Activated CD8-positive, alpha-beta memory T cell treated with anti-CD3 and anti-CD28 coated beads, Interleukin-2, amount 50 U/mL, for 48 hours (primary cell): ENCODE measurements around the gene LRRC1.

Experiments
- DNase-seq: peaks from one replicate; pipeline ENCODE4 v3.0.0-alpha.2; 2020

Gene LRRC1

DNA sequence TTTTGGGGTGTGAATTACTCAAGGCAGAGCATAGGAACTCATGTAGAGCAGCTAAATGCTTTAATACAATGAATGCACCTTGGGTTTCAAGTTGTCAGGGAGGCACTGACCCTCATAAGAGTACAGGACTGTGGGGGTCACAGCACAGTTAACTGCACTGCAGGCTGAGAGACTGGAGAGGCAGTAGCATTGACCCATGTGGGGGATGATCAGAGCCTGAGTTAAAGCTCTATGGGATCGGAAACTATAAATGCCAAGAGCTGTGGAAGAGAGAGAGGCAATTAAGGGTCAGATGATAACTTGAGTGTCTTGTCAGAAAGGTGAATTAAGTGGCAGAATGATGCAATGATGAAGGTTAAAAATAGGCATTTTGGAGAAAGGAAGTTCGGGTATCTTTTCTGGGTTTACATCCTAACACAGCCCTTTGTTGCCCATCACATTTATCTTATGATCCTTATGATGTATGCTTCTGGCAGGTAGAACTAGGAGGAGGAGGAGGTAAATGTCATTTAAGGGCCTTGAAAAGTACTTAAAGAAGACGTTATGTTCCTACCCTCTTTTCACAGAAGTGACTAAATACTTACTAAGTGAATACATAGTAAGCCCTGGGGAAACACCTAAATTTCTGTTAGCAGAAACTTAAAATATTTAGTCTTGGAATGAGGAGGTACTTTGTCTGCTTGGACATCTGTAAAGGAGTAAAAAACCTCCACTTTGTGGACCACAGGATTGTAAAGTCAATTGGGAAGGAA, 24.2 kb downstream of the LRRC1 start:
- DNase-seq: no peak

DNA sequence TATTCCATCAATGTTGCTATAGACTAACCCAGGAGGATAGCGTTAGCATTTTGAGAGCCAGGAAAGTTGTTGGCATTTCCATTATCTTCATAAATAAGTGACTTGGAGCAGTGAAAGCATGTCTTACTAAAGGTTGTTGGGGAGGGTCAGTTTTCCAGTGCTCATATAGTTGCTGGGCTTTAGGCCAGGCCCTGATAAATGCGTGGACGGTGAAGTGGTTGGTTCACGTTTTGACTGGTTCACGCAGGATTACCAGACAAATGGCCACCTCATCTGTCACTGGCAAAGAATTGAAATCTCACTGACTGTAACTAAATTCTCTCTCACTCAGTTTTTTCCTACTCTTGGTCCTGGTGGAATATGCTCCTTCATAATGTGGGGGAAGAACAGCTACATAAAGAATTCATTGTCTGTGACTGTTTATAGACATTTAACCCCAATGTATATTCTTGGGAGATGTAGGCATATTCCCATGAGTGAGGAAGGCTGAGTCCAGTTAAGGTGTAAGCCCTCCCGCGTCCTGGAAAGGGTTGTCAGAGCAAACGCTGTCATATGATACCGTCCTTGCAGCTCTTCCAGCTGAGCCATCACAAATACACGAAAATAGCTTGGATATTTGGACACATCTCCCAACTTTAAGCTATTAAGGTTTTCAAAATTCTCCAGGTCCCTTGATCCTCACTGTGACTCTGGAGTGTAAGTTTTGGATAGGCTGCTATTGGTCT, 27.8 kb downstream of the LRRC1 start:
- no peak for DNase-seq

DNA sequence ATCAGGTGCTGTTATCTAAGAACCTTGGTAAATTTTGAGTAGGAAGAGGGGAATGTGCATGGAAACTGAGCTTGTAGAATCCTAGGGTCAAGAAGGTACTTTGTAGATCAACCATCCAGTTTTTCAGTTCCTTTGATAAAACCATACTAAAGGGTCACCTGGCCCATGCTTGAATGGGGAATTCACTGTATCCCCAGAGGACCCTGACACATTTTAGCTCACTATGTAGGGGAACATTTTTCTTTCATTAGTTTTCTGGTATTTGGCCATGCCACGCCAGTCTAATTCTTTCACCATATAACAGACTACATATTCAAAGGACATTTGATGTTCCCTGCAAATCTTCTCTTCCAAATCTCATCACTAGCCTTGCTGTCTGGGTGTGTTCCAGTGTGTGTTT, 29.9 kb downstream of the LRRC1 start:
- no peak for DNase-seq

DNA sequence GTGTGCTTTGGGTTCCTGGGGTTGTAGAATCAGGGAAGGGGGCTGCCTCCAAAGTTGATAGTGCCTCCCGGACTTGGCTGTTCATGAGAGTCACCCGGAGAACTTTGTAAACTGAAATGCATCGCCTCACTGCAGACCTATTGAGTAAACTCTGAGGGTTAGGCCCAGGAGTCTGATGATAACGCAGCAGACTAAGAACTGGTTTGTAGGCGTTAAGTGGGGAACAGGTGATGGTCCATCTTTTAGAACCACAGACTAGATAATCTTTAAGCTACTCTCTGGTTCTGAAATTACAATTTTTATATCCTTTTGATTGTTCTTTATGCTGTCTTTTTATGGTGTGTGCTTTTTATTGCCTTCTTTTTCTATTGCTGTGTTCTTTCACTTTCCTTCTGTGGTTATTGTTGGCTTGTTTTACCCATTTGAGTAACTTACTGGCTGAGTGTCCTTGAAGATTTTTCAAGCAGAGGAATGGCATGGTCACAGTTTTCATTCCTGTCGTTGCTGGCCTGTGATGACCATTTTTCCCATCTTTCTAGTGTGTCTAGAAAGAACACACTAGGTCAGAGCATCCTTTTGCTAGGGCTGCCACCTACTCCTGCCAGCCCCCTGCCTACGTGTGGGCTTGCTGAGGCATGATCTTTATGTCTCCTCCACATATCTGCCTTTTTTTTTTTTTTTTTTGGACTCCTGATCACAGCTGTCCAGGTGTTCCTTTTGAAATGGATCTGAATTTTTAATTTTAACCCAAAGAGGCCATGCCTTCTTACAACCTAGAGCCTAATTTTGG, 30.9 kb downstream of the LRRC1 start:
- no peak for DNase-seq

DNA sequence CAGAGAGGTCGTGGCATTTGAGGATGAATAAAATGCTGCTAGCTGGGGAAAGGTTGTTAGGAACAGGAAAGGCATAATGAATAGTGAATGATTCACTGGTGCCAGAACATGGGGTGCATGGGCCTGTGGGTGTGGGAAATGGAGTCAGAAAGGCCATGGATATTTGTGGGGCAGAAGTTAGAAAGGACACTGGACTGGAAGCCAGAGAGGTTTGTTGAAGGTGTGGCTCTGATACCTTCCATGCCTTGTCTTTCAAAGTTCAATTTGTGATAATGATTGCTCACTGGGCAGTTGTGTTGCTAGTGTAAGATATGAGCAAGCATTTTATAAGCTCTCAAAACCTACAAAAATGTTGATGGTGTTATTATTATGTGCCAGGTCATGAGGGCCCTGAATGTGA, 32.7 kb downstream of the LRRC1 start:
- DNase-seq: no peak

DNA sequence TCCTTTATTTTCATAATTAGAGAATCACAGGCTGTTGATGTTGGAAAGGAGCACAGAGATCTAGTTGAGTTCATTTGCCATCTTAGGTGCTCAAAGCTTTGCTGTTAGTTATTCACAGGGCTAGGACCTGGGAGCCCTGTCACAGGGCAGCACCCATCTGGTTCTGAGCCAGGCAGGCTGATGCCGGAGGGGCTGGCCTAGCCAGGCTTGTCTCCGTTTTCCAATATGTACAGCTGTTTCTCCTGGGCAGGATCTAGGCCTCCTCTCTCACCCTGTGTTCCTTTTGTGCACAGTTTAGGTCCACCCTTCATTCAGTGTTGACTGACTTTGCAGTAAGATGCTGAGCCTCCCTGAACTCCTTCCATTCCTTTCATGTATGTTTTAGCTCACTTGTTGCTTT, 33.4 kb downstream of the LRRC1 start:
- no peak for DNase-seq

DNA sequence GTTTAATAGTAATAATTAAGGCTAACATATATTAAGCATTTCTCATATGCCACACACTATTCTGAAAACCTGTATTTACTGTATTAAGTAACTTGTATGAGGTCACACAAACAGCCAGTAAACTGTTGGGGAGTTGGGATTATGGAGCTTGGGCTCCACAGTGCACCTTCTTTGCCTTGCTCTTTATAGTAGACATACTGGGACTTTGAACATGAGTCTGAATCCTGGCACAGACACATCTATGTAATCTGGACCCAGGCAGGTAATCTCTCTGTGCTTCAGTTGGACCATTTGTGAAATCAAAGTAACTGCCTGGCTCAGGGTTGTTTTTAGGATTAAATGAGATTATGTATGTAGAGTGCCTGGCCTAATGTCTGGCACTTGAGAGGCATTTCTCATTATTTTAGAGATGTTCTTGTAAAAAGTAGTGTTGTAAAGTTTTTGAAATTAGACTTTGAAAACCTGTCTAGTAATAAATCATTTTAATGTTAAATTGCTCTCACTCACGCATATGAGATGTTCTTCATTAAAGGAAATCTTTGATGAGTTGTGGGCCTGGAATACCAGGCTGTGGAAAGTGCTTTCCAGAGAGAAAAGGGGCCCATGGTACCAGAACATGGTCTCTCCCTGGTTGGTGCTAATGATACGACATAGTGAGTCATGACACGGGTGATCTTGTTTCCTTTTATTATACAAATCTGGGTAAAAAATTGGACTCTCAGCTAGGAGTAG, 34.3 kb downstream of the LRRC1 start:
- DNase-seq: no peak

DNA sequence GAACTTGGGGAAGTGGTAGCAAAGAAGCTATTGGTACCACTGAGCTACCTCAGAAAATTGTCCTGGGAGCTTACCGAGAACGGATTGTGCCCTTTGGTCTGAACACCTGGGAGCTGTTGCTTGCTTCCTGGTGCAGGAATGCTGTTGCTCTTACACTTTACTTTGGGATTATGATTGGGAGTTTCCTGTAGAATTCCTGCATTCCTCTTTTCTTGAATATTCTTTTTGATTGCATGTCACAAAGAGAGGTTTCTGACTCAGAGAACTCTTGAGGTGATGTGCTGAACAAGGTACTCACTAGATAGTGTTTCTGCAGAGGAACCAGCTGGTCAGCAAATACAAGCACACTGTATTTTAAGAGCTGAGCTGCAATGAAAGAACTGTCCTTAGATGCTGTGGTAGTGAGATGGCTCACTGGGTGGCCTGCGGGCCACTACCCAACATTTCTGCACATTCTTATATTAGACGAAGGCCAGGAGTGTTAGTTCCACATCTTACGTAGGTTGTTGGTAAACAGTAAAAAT, 35.0 kb downstream of the LRRC1 start:
- no peak for DNase-seq

DNA sequence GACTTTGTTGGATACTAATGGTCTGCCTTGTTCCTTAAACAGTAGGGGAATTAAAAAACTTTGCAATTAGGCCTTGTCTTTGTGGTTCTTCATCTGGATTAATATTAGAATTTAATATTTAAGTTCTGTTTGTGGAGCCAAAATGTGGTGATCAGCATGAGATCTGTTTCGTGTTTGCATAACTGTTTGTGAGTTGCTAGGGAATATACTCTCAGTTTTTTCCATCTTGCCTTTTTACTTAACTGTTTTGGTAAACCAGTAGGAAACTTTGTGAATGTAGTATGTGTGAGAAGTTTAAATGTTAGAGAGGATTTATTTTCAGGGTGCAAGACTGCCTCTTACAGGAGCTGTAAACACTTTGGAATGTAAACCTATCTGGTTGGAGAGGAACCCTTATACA, 35.6 kb downstream of the LRRC1 start:
- no peak for DNase-seq

DNA sequence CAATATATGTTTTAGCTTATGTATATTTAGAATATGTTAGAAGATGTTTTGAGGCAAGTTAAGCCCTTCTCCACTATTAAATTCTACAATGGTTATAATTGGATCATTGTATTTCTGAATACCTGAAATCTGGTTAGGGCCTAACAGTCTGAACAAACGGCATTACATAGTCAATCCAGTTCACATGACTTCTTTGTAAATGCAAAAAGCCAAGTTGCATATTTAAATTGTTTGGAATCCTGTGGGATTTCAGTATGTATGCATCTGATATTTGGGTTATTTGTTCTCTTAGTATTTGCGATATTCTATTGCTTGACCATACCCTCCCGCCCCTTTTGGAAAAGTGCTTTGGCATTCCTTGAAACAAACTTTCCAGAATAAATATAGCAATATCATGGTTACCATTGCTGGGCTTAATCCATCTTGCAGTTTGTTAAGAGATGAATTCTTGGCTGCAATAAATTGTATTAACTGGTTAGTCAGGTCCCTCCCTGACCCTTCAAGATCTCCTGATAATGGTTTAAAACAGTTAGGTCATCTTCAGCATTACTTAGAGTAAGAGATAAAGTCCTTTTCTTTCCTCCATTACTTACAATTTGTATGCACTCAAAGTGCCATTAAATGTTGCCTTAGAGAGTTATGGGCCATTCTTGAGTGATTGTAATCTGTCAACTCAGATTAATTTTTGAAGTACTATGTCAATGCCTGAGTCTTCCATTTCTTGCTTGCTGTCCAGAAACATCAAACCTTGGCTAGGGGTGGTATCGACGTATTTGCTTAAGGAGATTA, 36.5 kb downstream of the LRRC1 start:
- no peak for DNase-seq

DNA sequence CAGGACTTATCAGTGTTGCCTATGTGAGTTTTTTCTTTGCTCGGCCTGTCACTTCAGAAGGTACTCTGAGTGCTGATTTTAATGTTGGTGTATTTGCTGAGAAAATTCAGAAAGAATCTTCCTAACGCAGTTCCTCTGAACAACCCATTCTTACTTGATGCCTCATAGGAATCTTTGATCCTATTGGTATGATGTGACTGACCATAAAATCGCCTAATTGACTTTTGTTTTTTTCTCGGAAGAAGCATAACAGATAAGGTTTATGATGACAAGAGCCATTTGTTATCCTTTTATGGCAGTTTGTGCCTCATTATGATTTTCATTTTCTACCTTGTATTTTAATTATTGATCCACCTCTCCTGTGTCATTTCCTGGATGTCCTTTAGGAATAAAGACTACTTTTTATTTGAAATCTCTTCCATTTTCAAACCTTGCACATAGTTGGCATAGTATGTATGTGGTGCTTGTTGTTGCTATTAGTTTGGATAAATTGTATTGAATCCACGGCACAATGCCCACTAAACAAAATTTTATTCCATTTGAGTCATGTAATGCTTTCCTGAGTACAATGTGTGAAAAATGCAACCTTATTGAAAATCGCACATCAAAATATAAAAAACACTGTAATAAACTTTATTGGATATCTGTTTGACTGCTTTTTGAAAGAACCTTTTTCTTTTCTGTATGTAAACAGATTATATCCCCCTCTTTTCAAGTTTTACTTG, 37.3 kb downstream of the LRRC1 start:
- no peak for DNase-seq

DNA sequence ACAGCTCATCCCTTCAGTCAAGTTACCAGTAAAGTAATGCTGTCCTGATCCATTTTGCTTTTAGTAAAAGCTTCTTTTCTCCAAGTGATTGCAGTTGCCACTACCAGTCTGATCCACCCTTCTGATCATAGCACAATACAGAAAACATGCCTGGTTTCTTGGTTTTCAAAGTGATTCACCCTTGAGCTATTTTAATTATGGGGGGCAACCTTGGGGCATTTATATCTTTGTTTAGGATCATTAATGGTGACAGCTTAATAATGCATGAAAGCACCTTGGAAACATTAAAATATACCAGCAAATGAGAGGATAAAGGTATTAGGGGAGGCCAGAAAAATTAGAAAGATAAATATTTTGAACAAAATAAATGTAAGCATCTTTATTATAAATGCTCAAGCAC, 38.4 kb downstream of the LRRC1 start:
- no peak for DNase-seq

DNA sequence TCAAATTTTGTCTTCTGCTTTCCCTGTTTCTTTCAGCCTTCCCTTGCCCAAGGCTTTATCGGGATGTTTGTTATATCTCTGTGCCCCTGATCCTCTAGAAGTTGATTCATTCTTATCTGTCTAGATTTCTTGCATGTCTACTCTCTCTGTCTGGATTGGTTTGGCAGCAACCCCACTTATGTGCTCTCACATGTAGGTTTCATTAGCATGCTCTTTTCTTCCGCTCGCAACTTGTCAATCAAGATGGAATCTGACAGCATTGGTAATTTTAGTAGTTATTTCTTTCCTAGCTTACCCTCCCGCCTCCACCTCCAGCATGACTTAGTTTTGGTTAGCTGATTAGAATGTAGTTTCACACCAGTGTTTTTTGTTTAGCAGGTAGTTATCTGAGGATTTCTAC, 39.3 kb downstream of the LRRC1 start:
- DNase-seq: no peak

DNA sequence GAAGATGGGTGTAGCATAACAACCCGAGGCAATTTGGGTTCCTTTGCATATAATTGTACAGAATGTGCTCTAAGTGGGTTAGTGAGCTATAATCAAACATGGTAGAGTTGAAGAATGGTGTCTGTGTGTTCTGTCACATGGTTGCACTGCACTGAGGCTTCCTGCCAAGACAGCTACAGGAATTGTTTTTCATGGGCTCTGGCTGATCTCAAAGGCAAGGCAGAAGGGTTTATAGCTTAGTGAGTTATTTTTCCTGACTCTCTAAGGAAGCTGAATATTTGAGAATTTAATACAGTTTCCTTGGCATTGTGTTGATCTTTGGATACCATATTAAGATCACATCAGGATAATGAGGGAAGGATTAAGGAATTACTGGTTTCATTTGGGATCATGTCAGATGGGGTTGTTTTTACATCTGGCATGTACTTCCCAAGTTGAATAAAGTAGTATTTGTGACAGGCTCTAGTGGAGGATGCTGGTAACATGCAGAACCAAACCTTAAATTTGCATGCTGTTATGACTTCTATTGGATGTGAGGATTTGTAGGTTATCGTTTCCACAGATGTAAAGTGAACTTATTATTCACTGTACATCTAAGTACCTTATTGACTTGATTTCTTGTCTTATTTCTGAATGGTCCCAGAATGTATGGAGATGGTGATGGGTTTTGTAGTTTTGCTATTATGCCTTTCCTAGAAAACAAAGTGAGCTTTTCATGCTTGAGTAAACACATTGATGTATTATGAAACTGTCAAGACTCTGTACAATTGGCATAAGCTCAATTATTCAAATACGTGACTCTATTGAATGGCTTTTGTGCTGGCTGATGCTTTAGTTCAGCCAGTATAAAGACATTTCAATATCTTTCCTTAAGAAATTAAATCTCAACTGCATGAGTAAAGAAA, 43.3 kb downstream of the LRRC1 start:
- DNase-seq: no peak

DNA sequence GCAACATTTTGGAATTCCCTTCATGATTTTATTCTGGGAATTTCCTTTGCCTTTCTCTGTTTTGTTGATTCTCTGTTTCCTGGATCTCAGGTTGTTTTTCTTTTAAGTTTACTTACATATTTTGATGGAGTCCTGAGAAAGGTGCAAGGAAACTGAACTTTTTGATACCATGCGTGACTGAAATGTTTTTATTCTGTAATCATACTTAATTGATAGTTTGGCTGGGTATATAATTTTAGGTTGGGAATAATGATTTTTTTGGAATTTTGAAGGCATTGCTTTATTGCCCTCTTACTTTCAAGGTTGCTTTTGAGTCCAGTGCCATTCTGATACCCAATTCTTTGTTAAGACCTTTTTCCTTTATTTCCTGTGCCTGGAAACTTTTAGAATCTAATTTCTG, 45.2 kb downstream of the LRRC1 start:
- no peak for DNase-seq

DNA sequence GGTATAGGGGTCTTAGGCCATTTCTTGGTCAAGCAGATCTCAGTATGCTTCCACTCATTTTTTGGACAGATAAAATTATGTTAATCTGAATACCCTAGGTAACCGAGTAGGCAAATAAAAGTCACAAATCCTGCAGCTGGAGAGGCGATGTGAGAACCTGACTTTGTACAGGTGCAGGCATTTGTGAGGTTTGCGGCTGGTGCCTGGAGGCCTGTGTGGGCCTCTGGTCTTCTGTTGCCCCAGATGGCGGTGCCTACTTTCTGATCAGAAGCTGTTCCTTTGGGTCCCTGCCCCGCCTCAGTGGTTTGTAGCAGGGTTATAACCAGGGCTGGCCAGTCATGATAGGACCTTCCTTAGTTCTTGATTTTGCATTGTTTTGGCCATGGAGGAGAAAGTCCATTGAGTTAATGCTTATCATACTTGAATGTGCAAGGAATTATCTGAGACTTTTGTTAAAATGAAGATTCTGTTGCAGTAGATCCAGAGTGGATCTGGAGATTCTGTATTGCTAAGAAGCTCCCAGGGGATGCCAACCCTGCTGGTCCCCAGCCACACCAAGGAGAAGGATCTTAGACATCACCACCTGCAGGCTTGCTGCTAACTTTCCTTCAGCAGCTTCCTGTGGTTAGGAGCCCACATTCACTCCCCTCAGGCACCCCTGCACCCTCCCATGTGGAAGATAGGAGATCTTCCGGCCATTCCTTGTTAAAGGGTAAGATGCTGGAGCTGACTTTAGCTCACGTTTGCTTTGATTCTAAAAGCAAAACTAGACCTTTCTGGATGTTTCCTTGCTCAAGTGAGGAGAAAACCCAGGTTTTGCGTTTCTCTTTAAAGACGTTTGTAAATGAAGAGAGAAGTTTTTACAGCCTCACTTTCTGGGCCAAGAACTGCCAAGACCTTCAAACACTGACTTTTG, 50.7 kb downstream of the LRRC1 start:
- DNase-seq: no peak

DNA sequence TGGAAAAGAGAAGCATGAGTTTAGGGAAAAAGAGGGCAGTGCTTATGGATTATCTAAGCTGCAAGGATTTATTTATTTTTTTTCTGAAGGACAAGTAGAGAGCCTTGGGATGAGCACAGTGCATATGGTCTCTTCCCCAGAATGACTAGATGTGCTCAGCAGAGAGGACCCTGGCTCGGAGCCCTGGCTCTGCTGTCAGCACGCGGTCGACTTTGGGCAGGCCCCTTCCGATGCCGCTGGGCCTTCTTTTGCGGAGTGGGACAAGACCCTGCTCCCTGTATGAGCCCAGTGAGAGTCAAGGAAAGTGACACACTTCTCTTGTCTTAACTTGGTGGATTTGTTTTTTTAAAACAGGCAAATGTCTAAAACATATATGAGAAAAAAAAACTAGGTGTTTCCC, 51.4 kb downstream of the LRRC1 start:
- no peak for DNase-seq

DNA sequence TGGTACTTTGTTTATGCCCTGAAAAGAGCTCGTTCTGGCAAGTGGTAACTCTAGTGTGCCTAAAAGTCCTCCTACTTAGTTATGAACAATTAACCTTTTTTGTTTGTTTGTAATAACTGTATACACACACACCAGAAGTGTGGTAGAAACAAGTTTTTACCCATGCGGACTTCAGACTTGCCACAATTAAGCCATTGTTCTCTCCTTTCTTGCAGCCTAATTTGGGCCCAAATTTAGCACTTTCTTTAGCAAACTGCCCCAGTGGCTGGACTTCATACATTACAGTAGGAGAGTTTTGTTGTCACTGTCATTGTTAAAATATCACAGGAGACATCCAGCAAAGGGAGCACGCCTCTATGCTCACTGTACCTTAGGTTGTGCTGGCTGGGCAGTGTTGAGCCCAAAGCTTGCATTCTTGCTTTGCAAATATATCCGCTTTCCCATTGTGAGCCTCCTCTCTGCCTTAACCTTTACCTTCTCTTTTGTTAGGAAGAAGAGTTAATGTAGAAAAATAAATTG, 53.0 kb downstream of the LRRC1 start:
- no peak for DNase-seq

DNA sequence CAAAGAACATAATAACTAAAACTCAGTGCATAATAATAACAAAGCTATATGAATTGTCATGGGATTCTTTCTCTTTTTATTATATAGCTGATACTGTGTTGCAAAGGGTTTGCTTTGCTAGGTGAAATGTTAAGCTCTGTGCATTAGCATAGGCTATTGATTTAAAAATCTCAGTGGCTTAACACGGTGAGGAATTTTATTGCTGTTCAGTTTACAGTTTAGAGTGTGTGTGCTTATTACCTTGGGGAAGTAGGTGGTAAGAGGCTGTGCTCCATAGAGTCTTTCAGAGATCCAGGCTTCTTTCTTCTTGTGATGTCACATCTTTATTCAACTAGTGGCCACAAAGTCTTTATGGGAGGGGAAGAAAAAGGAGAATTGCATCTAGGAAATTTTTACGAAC, 55.7 kb downstream of the LRRC1 start:
- DNase-seq: no peak
